Gastrocnemius medialis (tissue), 4 donors: ENCODE data around the gene GBA2. TPM values are rescaled to one million over a fixed set of nuclear protein-coding genes. Genes with fewer than 3 reads are reported as not detected.

Experiments used
- ATAC-seq, 2 donors: fragments of 150-250 bp; one replicate each; pipeline ENCODE4 v1.9.1; 2016
- DNase-seq, 2 donors: peaks; one replicate each; pipeline ENCODE4 v3.0.0-alpha.2; 2019
- H3K27ac ChIP-seq, 4 donors: fragments of 200-600 bp; sonication (generic); 1 replicate in 1 of 4; 2 replicates in 3 of 4; pipeline ENCODE4 v1.5.1; 2016 to 2018; ENCODE audit warnings: mild to moderate bottlenecking in 2 of 4, moderate library complexity in 1 of 4
- H3K27me3 ChIP-seq, 3 donors: fragments of 200-600 bp; sonication (generic) in 2 of 3; 1 replicate in 1 of 3; 2 replicates in 2 of 3; pipeline versions ENCODE4 v1.5.1 to v1.6.0; 2016 to 2019; ENCODE audit warnings: mild to moderate bottlenecking in 1 of 3, moderate library complexity in 1 of 3
- H3K36me3 ChIP-seq, 2 donors: fragments of 200-600 bp; sonication (generic) in 1 of 2; one replicate each; pipeline ENCODE4 v1.5.1; 2017 to 2018
- H3K4me1 ChIP-seq, 2 donors: fragments of 200-600 bp; sonication (generic) in 1 of 2; one replicate each; pipeline ENCODE4 v1.5.1; 2016 to 2017; ENCODE audit warnings: mild to moderate bottlenecking in 2 of 2
- H3K4me3 ChIP-seq, 4 donors: fragments of 200-600 bp; sonication (generic) in 3 of 4; 1 replicate in 1 of 4; 2 replicates in 3 of 4; pipeline ENCODE4 v1.5.1; 2016 to 2019; ENCODE audit warnings: mild to moderate bottlenecking in 2 of 4
- H3K9me3 ChIP-seq, 3 donors: fragments of 200-600 bp; sonication (generic) in 2 of 3; 1 replicate in 1 of 3; 2 replicates in 2 of 3; pipeline ENCODE4 v1.5.1; 2016 to 2019
- CTCF ChIP-seq, 5 experiments: fragments of 450-650 bp in 3 of 5; fragments of 200-600 bp in 2 of 5; sonication (generic) in 2 of 5; IDR thresholded peaks in 4 of 5; conservative IDR thresholded peaks in 1 of 5; 1 replicate in 4 of 5; 2 replicates in 1 of 5; pipeline ENCODE4 v1.5.1; 2016 to 2019; ENCODE audit warnings: antibody characterized with exemption in 5 of 5, mild to moderate bottlenecking in 3 of 5, moderate library complexity in 3 of 5
- POLR2A ChIP-seq, 2 donors: fragments of 450-650 bp; IDR thresholded peaks; one replicate each; pipeline ENCODE4 v1.6.1; 2017; ENCODE audit warnings: antibody characterized with exemption in 2 of 2, mild to moderate bottlenecking in 2 of 2, moderate library complexity in 2 of 2
- in situ Hi-C, 4 donors: fragments of 200-750 bp; cut with MboI; loops; one replicate each; pipeline versions ENCODE4 v1.15.0 to v1.8.0; 2017; ENCODE audit warnings: low sequenced_read_pairs in 4 of 4
- intact Hi-C: fragments of 100-400 bp; cut with DNase I; formaldehyde crosslinking; loops from one replicate; pipeline ENCODE4 v1.15.1; 2023; ENCODE audit warnings: low total_unique reads
- total RNA-seq, 4 donors: library from RNA; depleted of rRNA; stranded (reverse); fragments of >200 nt; gene quantifications; one replicate each; pipeline versions ENCODE4 v1.1.0 to v1.2.3, GENCODE V29; 2016

The GBA2 gene
- total RNA-seq, 4 donors from 2014 or later: 47.3 to 63.2 (median 51.4) TPM

GRCh38 chr9:35725362-35725761 is 23.7 kb downstream of the GBA2 start:
- no peak overlapping the region for H3K27ac ChIP-seq

GRCh38 chr9:35723908-35724307 is 25.1 kb downstream of the GBA2 start:
- H3K4me1 ChIP-seq: peaks cover 16 to 26% of the 10 kb centered on the region in 2 donors
- H3K36me3 ChIP-seq: peaks cover 6 to 68% of the 10 kb centered on the region in 2 donors
- TF ChIP-seq POLR2A (IDR thresholded peaks at IDR 0.05): no peak
- TF ChIP-seq CTCF (IDR thresholded peaks at IDR 0.05 in 4 of 5, conservative IDR thresholded peaks at IDR 0.05 in 1 of 5): no peak
- no peaks in the 10 kb centered on the region for H3K27me3 ChIP-seq
- no peak overlapping the region for H3K4me3 ChIP-seq
- ATAC-seq: no peak
- intact Hi-C loops (no loop called here), in situ Hi-C loops (loop anchor here in 1 of 4 donors (10.0 kb wide), 1 partner anchor 59 kb away; the partner anchor contains the start of gene ARHGEF39)
- no peak for DNase-seq
- no peak overlapping the region for H3K27ac ChIP-seq
- no peaks in the 10 kb centered on the region for H3K9me3 ChIP-seq

More at GRCh38 chr9:35725362-35725761, 23.7 kb downstream of the GBA2 start:
- Histone ChIP-seq H3K4me1 (peaks cover 31 to 41% of the 10 kb centered on the region in 2 donors), H3K4me3 (no peak overlapping the region), H3K36me3 (peaks cover 6 to 53% of the 10 kb centered on the region in 2 donors), H3K27me3 (no peaks in the 10 kb centered on the region), H3K9me3 (no peaks in the 10 kb centered on the region)
- DNase-seq: no peak
- intact Hi-C loops: no loop called here
- no peak for TF ChIP-seq POLR2A (IDR thresholded peaks at IDR 0.05)
- no peak for TF ChIP-seq CTCF (IDR thresholded peaks at IDR 0.05 in 4 of 5, conservative IDR thresholded peaks at IDR 0.05 in 1 of 5)
- in situ Hi-C loops: loop anchor here in 2 of 4 donors (10.0 to 25.0 kb wide), 2 partner anchors 61 to 238 kb away; partner anchors contain the start of genes ARHGEF39 (in 1 of the 2) and RUSC2 (in 1 of the 2)
- no peak for ATAC-seq

GRCh38 chr9:35723426-35723825 is 25.6 kb downstream of the GBA2 start:
- no peak overlapping the region for H3K4me3 ChIP-seq
- H3K36me3 ChIP-seq: peaks cover 6 to 73% of the 10 kb centered on the region in 2 donors
- DNase-seq (no peak), ATAC-seq (no peak)
- no peak overlapping the region for H3K27ac ChIP-seq
- H3K4me1 ChIP-seq: peaks cover 12 to 21% of the 10 kb centered on the region in 2 donors
- no peaks in the 10 kb centered on the region for H3K9me3 ChIP-seq
- no peaks in the 10 kb centered on the region for H3K27me3 ChIP-seq
- intact Hi-C loops: no loop called here
- in situ Hi-C loops: loop anchor here in 1 of 4 donors (10.0 kb wide), 1 partner anchor 59 kb away; the partner anchor contains the start of gene ARHGEF39
- TF ChIP-seq POLR2A (IDR thresholded peaks at IDR 0.05): no peak
- no peak for TF ChIP-seq CTCF (IDR thresholded peaks at IDR 0.05 in 4 of 5, conservative IDR thresholded peaks at IDR 0.05 in 1 of 5)

GRCh38 chr9:35719546-35719945 is 29.5 kb downstream of the GBA2 start:
- in situ Hi-C loops: no loop called here
- Histone ChIP-seq H3K36me3 (peaks cover 11 to 100% of the 10 kb centered on the region in 2 donors), H3K27me3 (no peaks in the 10 kb centered on the region), H3K4me3 (no peak overlapping the region), H3K9me3 (no peaks in the 10 kb centered on the region), H3K27ac (no peak overlapping the region), H3K4me1 (no peaks in the 10 kb centered on the region)
- intact Hi-C loops: no loop called here
- ATAC-seq: no peak
- TF ChIP-seq CTCF (IDR thresholded peaks at IDR 0.05 in 4 of 5, conservative IDR thresholded peaks at IDR 0.05 in 1 of 5) (no peak), POLR2A (IDR thresholded peaks at IDR 0.05) (no peak)
- no peak for DNase-seq
